ENCODE measurements around the gene UGT1A9.

UGT1A9 gene

DNA sequence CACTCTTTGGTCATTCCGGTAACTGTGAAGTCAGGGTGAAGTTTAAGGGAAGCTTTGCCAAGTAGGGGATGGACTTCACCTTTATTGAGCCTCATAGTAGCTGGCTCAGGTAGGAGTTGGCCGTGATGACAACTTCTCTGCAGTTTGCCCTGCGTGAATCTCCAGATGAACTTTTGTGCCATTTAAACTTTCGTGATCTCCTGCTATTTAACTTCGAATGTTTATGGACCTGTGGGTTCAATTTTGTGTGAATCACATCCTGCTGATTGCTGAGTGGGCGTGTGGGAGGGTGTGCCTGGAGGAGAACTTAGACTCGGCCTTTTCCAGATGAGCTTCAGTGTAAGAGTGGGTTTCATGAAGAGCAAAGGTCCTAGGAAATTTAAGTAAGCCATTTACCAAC, 92.6 kb downstream of the UGT1A9 start:
- ATAC-seq: no peak

DNA sequence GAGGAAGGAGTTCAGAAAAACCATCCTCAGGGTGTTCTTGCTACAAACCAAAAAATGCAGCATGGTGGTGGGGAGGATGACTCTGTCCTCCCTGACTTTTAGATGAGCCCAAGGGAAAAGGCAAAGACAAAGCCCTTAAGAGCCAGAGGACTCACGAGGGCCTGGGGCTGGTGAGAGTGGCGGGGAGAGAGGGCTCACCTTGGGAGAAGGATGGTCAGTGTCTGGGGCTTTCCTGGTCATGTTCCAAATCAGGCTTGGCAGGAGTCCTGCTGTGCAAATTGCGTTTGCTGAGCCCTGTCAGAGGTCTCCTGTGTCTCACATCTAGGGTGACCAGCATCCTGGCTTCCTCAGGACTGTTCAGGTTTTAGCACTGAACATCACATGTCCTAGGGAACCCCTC, 93.1 kb downstream of the UGT1A9 start:
- no peak for ATAC-seq

DNA sequence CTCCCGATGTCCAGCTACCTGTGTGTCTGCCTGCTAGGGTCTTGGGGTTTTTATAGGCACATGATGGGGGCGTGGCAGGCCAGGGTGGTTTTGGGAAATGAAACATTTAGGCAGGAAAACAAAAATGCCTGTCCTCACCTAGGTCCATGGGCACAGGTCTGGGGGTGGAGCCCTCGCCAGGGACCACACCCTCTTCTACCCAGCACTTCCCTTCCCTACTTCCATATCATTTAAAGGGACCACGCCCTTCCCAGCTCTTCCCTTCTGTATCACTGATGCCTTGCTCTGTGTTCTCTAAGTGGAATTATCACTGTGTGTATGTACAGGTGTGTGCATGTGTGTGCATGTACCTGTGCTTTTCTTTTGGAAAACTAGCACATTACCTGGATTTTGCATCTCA, 94.7 kb downstream of the UGT1A9 start:
- ATAC-seq: no peak

DNA sequence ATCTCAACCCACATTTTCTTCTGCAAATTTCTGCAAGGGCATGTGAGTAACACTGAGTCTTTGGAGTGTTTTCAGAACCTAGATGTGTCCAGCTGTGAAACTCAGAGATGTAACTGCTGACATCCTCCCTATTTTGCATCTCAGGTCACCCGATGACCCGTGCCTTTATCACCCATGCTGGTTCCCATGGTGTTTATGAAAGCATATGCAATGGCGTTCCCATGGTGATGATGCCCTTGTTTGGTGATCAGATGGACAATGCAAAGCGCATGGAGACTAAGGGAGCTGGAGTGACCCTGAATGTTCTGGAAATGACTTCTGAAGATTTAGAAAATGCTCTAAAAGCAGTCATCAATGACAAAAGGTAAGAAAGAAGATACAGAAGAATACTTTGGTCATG, 96.4 kb downstream of the UGT1A9 start:
- ATAC-seq: no peak

DNA sequence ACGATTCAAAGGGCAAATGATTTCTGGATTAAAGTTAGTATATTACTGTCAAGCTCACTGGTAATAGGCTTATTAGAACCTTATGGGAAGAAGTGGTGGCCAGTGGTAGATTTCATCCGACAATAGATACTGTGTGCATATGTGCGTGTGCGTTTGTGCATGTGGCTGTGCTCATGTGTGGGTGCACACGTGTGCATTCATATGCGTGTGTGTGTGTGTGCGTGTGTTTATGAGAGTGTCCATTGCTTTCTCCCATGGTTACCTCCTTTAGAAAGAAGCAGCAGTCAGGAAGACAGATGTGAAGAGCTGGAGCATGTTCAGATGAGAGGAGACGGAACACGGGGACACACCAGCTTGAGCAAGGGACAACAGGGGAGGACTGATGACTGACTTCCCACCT, 97.6 kb downstream of the UGT1A9 start:
- no peak for ATAC-seq

DNA sequence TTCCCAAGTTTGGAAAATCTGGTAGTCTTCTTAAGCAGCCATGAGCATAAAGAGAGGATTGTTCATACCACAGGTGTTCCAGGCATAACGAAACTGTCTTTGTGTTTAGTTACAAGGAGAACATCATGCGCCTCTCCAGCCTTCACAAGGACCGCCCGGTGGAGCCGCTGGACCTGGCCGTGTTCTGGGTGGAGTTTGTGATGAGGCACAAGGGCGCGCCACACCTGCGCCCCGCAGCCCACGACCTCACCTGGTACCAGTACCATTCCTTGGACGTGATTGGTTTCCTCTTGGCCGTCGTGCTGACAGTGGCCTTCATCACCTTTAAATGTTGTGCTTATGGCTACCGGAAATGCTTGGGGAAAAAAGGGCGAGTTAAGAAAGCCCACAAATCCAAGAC, 100.5 kb downstream of the UGT1A9 start:
- no peak for ATAC-seq

DNA sequence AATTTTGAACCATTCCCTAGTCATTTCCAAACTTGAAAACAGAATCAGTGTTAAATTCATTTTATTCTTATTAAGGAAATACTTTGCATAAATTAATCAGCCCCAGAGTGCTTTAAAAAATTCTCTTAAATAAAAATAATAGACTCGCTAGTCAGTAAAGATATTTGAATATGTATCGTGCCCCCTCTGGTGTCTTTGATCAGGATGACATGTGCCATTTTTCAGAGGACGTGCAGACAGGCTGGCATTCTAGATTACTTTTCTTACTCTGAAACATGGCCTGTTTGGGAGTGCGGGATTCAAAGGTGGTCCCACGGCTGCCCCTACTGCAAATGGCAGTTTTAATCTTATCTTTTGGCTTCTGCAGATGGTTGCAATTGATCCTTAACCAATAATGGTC, 100.9 kb downstream of the UGT1A9 start:
- ATAC-seq: no peak

DNA sequence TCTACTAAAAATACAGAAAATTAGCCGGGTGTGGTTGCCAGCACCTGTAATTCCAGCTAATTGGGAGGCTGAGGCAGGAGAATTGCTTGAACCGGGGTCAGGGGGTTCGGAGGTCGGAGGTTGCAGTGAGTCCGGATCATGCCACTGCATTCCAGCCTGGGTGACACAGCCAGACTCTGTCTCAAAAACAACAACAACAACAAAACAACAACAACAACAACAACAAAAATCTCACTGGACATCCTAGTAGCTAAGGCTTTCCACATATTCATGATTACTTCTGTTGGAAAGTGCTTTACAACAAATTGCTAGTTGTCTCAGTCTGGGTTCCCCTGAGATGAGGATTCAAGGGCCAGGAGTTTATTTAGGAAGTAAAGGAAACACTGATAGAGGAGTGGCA, 102.2 kb downstream of the UGT1A9 start:
- ATAC-seq: no peak

DNA sequence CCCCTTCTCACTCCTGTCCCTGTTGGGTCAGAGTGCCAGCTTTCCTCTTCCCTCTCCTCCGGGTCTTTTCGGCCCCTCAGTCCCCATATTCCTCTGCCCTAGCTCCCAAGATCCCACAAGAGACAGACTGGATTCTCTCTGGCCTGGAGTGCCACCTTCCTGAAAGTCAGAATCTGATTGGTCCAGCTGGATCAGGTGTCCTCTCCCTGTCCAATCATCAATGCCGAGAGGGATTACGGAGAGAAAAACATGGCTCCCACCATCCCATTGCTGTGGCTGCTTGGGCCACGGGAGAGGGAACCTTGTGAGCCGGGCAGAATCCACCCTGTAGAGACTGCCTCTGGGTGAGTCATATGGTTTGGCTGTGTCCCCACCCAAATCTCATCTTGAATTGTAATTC, 103.7 kb downstream of the UGT1A9 start:
- ATAC-seq: no peak

DNA sequence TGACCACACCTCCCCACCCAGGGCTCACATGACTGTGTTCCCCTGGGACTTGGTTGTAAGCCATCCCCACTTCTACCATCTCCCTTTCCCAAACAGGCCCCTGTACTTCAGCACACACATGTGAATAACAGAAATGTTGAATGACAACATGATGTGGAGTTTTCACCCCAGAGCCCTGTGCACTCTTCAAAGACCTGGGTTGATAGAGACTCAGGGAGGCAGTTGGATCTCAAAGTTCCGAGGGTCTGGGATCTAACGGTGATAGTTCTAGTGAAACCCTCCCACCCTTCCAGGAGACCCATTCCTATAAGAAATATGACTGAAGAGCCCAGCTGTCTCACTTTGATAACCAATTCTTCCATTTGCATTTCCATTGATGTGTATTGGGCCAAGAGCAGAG, 106.3 kb downstream of the UGT1A9 start, which contains the start of gene MROH2A:
TSS of gene MROH2A (plus strand) at position 301 of the 400 bp plus-strand sequence. CDS start 1,029 bp downstream, outside the sequence.
- no peak for ATAC-seq

DNA sequence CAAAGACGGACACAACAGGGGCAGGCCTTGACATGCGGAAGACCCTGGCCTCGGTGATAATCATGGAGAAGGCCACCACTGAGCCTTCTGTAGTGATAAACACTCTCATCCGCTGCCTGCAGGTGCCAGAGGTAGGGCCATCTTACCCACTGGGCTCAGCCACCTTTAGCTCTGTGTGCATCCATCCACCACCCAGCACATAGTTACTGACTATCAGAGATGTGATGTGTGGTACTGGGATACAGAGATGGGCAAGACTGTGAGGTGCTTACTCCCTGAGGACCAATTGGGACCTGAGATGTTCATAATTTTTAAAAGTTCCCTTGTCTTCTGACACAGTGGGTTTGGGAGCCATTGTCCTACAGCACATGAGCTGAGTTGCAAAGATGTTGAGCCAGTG, 108.0 kb downstream of the UGT1A9 start:
- ATAC-seq: no peak

DNA sequence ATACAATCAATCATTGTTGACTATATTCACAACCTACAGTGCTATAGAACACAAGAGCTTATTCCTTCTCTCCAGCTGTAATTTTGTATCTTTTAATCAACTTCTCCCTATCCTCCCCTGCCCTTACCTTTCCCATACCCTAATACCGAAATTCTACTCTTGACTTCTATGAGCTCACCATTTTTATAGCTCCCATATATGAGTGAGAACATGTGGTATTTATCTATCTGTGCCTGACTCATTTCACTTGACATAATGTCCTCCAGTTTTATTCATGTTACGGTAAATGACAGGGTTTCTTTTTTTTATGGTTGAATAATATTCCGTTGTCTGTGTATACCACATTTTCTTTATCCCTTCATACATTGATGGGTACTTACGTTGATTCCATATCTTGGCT, 109.1 kb downstream of the UGT1A9 start:
- no peak for ATAC-seq

DNA sequence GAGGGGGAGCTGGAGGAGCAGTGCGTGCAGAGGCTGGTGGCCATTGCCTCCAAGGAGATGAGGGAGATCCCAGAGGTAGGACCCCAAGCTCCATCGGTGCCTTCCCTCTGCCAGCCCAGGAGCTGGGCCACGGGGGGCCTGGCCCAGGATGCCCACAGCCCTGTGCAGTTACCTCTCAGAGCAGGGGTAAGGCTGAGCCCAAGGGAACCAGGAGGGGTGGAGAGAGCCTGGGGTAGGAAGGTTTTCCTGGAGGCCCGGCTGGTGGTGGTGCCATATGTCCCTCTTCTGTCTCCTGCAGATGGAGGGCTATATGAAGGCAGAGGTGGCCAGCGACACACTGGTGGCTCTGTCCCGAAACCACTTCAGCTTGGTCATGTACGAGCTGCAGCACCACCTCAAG, 117.9 kb downstream of the UGT1A9 start:
- ATAC-seq: no peak

DNA sequence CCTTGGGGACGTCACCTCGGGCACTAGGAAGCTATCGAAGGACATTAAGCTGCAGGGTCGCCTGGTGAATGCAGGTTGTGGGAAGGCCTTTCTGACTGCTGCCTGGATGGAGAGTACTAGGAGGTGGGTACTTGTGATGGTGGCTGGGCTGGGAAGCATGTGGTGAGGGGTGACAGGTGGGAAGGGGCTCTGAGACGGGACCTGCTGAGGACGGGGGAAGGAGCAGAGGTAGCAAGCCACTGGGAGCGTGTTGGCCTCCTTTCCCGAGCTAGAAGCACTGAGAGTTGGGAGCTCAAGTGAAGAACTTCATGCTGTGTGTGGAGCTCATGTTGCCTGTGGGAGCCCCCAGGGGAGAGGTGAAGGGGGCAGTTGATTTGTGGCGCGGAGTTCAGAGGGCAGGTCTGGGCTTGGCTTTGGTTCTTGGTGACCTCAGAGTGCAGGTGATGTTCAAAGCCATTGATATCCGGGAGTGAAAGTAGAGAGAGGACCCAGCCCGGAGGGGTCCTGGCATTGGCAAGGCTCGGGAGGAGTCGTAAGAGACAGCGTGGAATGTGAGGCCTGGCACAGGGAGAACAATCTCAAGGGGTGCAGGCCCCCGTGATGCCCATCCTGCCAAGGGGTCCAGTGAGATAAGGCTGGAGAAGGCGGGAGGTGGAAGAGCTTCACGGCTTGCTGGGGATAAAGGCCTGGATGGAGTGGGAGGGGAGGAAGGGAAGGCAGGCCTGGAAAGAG, 119.6 kb downstream of the UGT1A9 start:
- no peak for ATAC-seq

DNA sequence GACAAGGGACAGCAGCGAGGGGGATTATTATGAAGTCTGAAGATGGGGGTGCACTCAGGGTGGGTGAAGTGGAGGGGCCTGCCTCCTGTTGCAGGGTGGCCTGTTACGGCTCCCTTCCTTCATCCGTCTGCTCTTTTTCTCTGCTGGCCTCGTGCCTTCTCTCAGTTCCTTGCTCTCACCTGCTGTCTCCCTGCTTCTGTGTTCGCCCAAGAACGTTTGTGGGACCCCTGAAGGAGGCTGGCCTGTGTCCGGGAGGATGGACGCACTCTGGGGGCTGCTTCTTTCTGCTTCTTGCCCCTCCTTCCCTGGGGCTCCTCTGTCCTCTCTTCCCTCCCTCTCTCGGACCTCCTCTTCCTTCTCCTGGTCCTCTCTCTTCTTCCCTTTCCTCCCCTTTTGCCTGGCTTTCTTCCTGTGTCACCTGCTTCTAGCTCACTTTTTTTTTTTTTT, 120.2 kb downstream of the UGT1A9 start:
- no peak for ATAC-seq

DNA sequence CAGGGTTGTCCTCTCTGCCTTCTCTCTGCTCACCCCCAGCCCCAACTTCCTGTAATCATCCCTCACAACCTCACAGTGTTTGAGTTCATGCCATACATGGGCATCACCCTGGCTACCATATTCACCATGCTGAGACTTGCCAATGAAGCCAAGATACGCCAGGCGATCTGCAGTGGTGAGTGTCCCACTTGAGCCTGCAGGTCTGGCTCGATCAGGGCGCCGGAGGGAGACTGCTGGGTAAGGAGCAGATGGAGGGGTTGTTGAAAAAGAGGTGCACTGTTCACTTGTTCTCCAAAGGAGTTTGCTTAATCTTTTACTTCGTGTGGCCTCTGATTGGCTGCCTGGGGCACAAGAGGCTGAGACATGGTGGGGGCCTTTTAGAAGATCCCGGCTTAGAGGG, 121.0 kb downstream of the UGT1A9 start:
- ATAC-seq: no peak

DNA sequence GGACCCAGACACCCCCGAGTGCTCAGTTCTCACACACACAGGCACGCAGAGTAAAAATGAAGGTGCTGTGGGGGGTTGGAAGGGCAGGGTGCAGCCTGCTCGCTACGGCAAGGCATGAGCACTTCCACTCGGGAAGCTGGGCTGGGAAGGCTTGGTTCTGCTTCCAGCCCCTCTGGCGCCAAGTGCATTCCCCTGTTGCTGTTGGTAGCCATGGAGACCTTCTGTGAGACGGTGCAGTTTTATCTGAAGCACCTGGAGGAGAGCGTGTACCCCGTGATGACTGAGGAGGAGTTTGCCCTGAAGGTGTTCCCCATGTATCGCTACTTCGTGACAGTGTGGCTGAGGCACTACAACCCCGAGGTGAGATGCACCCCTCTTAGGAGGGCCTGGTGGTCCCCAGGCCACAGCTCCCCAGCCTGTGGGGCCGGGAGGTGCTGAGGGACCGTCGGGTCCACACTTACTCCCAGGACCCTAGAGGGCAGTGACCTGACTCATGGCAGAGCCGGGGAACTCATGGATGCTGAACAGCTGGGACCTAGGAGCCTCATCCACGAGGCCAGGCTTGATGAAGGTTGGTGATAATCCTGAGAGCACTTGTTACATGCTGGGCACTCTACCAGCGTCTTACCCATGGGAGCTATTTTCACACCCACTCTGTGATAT, 121.9 kb downstream of the UGT1A9 start:
- ATAC-seq: no peak

DNA sequence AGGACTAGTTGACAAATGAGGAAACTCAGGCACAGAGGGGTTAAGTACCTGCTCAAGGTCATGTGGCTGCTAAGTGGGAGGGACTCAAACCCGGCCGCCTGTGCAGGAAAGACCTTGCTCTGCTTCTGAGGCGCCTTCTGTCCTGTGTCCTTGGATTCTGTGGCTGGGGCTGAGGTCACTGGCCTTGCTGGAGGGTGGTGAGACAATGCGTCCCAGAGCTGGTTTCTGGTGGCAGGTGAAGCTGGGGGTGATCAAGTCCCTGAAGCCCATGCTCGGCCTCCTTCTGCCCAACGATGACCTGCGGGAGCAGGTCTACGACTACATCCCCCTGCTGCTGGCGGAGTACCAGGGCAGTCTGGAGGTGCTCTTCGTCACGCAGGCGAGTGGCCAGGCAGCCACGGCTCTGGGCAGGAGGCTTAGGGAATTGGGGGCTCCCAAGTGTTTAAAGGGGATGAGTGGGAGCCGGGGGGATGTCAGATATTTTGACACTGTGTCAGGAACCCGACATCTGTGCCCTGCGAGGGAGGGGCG, 122.5 kb downstream of the UGT1A9 start:
- ATAC-seq: no peak

DNA sequence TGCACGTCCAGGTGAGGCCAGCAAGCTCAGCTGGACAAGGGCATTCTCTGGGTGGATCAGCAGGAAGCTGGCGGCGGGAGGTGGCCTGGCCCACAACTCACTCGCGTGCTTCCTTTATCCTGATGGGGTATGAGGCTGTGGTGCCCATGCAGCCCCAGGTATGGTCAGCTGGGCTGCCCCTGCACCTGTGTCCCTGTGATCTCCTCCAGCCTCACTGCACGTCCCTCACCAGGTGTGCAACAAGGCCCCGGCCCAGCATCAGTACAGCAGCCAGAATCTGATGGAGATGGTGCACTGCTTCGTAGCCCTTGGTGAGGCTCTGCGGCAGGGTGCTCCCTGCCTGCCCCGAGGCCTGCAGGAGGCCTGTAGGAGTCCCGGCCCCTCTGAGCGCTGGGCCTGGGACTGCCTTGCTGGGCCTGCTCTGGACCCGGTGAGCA, 124.1 kb downstream of the UGT1A9 start:
- no peak for ATAC-seq

DNA sequence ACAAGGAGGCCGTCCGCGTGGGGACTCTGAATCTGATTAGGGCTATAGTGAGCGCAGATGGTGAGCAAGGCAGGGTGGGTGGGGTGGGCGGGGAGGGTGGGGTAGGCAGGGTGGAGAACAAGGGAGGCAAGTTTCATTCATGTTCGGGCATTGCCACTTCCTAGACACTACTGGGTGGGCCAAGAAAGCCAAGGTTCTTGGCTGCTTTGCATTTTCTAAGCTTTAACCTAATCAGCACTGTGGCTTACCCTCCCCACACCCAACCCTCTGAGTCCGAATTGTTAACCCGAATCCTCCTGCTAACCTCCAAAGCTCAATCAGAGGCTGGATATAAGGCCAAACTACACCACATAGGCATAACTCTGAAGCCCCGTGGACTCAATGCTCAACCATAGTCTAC, 124.6 kb downstream of the UGT1A9 start:
- no peak for ATAC-seq

DNA sequence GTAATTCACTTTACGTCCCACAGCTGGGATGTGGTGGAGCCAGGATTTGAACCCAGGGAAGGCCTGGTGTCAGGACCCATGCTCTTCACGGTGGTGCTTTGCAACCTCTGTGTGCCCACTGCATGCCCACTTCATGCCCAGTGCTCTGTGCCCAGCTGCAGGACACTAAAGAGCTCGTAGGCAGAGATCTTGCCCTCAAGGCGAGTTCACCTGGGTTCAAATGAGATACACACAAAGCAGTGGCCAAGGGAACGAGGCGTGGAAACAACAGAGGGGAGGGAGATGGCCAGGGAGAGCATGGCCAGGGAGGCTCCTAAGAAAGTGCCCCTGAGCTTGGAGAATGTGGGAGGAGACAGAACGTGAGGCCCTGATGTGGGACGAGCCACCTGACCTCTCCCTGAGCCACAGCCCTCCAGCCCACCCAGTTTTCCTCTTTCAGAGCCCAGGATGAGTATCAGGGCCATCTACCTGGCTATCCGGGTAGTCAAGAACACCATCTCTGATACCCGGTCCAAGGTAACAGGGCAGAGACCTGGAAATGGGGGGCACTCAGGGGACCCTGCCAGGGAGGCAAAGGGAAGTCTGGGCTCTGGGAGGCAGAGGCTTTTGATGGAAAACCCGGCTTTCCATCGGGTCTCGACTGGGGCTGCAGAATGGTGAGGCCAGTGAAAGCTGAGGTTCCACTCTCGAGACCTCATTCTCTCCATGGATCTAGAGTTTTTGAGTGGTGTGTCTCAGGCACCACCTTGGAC, 126.8 kb downstream of the UGT1A9 start:
- ATAC-seq: no peak

DNA sequence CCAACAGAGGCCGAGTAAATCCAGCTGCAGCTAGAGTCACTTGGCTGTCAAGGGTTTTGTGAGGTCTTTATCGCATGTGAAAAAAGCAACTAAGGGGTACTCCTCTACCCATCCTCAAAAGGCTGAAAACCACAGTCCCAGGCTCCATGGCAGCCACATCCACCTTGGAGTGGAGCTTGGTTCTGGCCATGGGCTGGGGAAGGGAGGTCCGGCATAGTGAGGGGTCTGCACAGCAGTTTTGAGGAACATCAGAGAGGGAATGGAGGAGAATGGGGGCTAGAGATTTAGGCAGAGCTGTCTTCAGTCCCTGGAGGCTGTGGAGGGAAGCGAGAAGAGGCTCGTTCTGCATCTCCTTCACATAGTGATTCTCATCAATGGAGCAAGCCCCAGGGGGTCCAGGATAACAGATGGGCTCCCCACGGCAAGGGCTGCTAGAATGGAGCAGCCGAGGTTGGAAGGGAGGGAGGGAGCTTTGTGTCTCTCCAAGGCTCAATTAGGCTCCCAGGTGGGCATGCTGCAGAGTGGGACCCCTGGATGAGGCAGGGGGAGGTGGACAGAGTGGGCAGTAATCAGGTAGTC, 127.5 kb downstream of the UGT1A9 start:
- no peak for ATAC-seq

DNA sequence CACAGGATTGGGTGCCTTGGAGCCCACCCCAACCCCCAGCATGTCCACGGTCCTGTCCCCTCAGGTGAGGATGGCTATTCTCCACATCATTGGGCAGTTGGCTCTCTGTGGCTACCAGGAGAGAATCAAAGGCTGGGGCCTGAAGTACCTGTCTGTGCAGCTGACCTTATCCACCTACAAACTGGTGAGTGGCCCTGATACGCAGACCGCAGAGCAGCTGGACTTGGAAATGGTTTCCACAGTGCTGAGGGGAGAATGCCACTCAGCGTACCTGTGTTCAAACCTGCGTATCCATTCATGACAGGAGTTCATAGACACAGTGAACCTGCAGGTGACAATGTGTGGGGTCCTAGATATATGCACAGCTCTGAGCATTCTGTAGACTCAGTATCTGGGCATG, 128.0 kb downstream of the UGT1A9 start:
- ATAC-seq: no peak
